Esophagus squamous epithelium (tissue), 4 donors: ENCODE measurements around the gene MRPS15.

Experiments used
- CTCF ChIP-seq, 6 experiments: fragments of 450-650 bp in 4 of 6; fragments of 200-600 bp in 2 of 6; sonication (generic) in 2 of 6; IDR thresholded peaks; one replicate each; pipeline ENCODE4 v1.5.1; 2016 to 2019; ENCODE audit warnings: antibody characterized with exemption in 6 of 6, mild to moderate bottlenecking in 4 of 6, moderate library complexity in 4 of 6
- POLR2A ChIP-seq, 4 donors: fragments of 450-650 bp; IDR thresholded peaks; one replicate each; pipeline ENCODE4 v1.6.1; 2017; ENCODE audit warnings: antibody characterized with exemption in 4 of 4, mild to moderate bottlenecking in 4 of 4, moderate library complexity in 3 of 4

GRCh38 chr1:36447450-36447849 lies 16.7 kb downstream of the MRPS15 start:
- TF ChIP-seq CTCF (IDR thresholded peaks at IDR 0.05) (no peak), POLR2A (IDR thresholded peaks at IDR 0.05) (no peak)
